DND-41 (cell line): ENCODE results near the gene ALDH8A1.

Experiments
- ATAC-seq: fragments of 200-7000 bp; cut with Tn5 transposase; 3 replicates; pipeline ENCODE4 v1.9.1; 2021; ENCODE audit warnings: low read depth; ENCODE audit not compliant: insufficient read depth
- DNase-seq: peaks from one replicate; pipeline ENCODE4 v3.0.0-alpha.2; 2020
- H2AFZ ChIP-seq: 2 replicates; pipeline ENCODE4 v1.6.0; 2012; ENCODE audit warnings: low read depth, low read length
- H3K27ac ChIP-seq: 2 replicates; pipeline ENCODE4 v1.5.1; 2012; ENCODE audit warnings: low read length, inconsistent platforms
- H3K27me3 ChIP-seq: fragments of 200-600 bp; sonication (generic); 2 replicates; pipeline ENCODE4 v1.6.0; 2012; ENCODE audit warnings: low read length, mild to moderate bottlenecking, inconsistent platforms; ENCODE audit not compliant: insufficient read depth, poor library complexity
- H3K36me3 ChIP-seq: 2 replicates; pipeline ENCODE4 v1.5.1; 2012; ENCODE audit warnings: low read length, inconsistent platforms; ENCODE audit not compliant: insufficient read depth
- H3K4me1 ChIP-seq: 2 replicates; pipeline ENCODE4 v1.5.1; 2012; ENCODE audit warnings: mild to moderate bottlenecking, low read length; ENCODE audit not compliant: insufficient read depth
- H3K4me2 ChIP-seq: 2 replicates; pipeline ENCODE4 v1.6.0; 2012; ENCODE audit warnings: mild to moderate bottlenecking, moderate library complexity, low read length, inconsistent platforms; ENCODE audit not compliant: insufficient read depth
- H3K4me3 ChIP-seq, 2 experiments: fragments of 200-600 bp in 1 of 2; shearing (Covaris generic) in 1 of 2; 2 replicates each; pipeline ENCODE4 v1.5.1; 2012 to 2016; ENCODE audit warnings: inconsistent platforms in 2 of 2, low read length in 2 of 2, mild to moderate bottlenecking in 2 of 2, low read depth in 1 of 2, moderate library complexity in 1 of 2
- H3K79me2 ChIP-seq: 2 replicates; pipeline ENCODE4 v1.6.0; 2012; ENCODE audit warnings: low read length, inconsistent platforms; ENCODE audit not compliant: insufficient read depth
- H3K9ac ChIP-seq: 2 replicates; pipeline ENCODE4 v1.6.0; 2012; ENCODE audit warnings: low read depth, mild to moderate bottlenecking, inconsistent platforms, low read length, moderate library complexity
- H3K9me3 ChIP-seq: 2 replicates; pipeline ENCODE4 v1.5.1; 2012; ENCODE audit warnings: low read length, moderate library complexity, mild to moderate bottlenecking, inconsistent platforms; ENCODE audit not compliant: insufficient read depth, severe bottlenecking
- H4K20me1 ChIP-seq: 2 replicates; pipeline ENCODE4 v1.6.0; 2012; ENCODE audit warnings: low read length; ENCODE audit not compliant: insufficient read depth
- CTCF ChIP-seq: IDR thresholded peaks from 2 replicates; pipeline ENCODE4 v1.5.1; 2012; ENCODE audit warnings: borderline replicate concordance, low read length, moderate library complexity, mild to moderate bottlenecking; ENCODE audit not compliant: poor library complexity, severe bottlenecking; ENCODE audit errors: extremely low read depth
- EZH2 ChIP-seq: IDR thresholded peaks from 3 replicates; pipeline ENCODE4 v1.6.1; 2012; ENCODE audit warnings: borderline replicate concordance, low read depth, mild to moderate bottlenecking, moderate library complexity, low read length, inconsistent platforms; ENCODE audit not compliant: severe bottlenecking

Gene ALDH8A1

GRCh38 chr6:134995536-134995935, 45.6 kb upstream of the ALDH8A1 start:
- no peak for DNase-seq
- H3K9ac ChIP-seq: no peak overlapping the region
- no peak overlapping the region for H3K4me2 ChIP-seq
- no peaks in the 10 kb centered on the region for H3K27me3 ChIP-seq
- no peaks in the 10 kb centered on the region for H3K9me3 ChIP-seq
- no peaks in the 10 kb centered on the region for H3K79me2 ChIP-seq
- H3K4me1 ChIP-seq: no peaks in the 10 kb centered on the region
- H2AFZ ChIP-seq: no peak overlapping the region
- no peaks in the 10 kb centered on the region for H4K20me1 ChIP-seq
- no peak overlapping the region for H3K4me3 ChIP-seq
- H3K36me3 ChIP-seq: peaks cover 80% of the 10 kb centered on the region
- H3K27ac ChIP-seq: no peak overlapping the region
- TF ChIP-seq EZH2: no peak
- TF ChIP-seq CTCF: no peak
- ATAC-seq: no peak

DNA sequence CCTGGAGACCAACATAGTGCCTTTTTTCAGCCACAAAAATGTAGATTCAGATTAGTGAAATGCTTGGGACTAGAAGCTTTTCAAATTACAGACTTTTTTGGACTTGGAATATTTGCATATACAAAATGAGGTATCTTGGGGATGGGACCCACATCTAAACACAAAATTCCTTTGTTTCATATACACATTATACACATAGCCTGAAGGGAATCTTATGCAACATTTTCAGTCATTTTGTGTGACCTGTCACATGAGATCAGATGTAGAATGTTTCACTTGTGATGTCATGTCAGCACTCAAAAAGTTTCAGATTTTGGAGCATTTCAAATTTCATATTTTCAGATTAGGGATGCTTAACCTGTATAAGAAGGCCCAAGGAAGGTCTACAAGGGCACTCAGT, 44.5 kb upstream of the ALDH8A1 start:
- Histone ChIP-seq H3K4me3 (no peak overlapping the region), H4K20me1 (no peaks in the 10 kb centered on the region), H3K27ac (no peak overlapping the region), H3K79me2 (no peaks in the 10 kb centered on the region), H3K36me3 (peaks cover 81% of the 10 kb centered on the region), H3K4me2 (no peak overlapping the region), H2AFZ (no peak overlapping the region), H3K4me1 (no peaks in the 10 kb centered on the region), H3K9me3 (no peaks in the 10 kb centered on the region), H3K27me3 (no peaks in the 10 kb centered on the region), H3K9ac (no peak overlapping the region)
- TF ChIP-seq EZH2: no peak
- TF ChIP-seq CTCF: no peak
- ATAC-seq (no peak), DNase-seq (no peak)

DNA sequence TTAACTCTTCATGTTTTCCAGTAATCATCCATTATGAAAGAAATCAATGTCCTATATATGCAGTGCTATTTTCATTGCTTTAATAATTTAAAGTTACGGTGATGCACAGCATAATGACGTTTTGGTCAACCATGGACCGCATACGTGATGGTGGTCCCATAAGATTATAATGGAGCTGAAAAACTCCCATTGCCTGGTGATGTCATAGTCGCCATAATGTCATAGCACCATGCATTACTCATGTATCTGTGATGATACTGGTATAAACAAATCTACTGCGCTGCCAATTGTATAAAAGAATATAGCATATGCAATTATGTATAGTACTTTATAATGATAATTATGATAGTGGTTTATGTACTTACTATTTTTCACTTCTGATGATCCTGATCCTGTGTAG, 42.3 kb upstream of the ALDH8A1 start:
- H3K9me3 ChIP-seq: no peaks in the 10 kb centered on the region
- TF ChIP-seq CTCF: no peak
- TF ChIP-seq EZH2: no peak
- H3K9ac ChIP-seq: no peak overlapping the region
- H3K36me3 ChIP-seq: peaks cover 78% of the 10 kb centered on the region
- no peaks in the 10 kb centered on the region for H3K27me3 ChIP-seq
- no peaks in the 10 kb centered on the region for H3K79me2 ChIP-seq
- H3K27ac ChIP-seq: no peak overlapping the region
- H3K4me1 ChIP-seq: no peaks in the 10 kb centered on the region
- H4K20me1 ChIP-seq: no peaks in the 10 kb centered on the region
- DNase-seq (no peak), ATAC-seq (no peak)
- no peak overlapping the region for H2AFZ ChIP-seq
- H3K4me2 ChIP-seq: no peak overlapping the region
- H3K4me3 ChIP-seq: no peak overlapping the region

- no peak overlapping the region for H3K9ac ChIP-seq
- no peaks in the 10 kb centered on the region for H3K9me3 ChIP-seq
- H3K27ac ChIP-seq: no peak overlapping the region
- no peaks in the 10 kb centered on the region for H3K79me2 ChIP-seq
- no peak overlapping the region for H2AFZ ChIP-seq
- H3K4me1 ChIP-seq: no peaks in the 10 kb centered on the region
- TF ChIP-seq CTCF (no peak), EZH2 (no peak)
- DNase-seq (no peak), ATAC-seq (no peak)
- H3K36me3 ChIP-seq: peaks cover 68% of the 10 kb centered on the region
- no peak overlapping the region for H3K4me2 ChIP-seq
- H3K27me3 ChIP-seq: no peaks in the 10 kb centered on the region
- no peak overlapping the region for H3K4me3 ChIP-seq
- H4K20me1 ChIP-seq: no peaks in the 10 kb centered on the region
These were observed 40.4 kb upstream of the ALDH8A1 start for GRCh38 chr6:134990262-134990661.
